ENCODE data around the gene PDCD4. TPM values are rescaled to one million over a fixed set of nuclear protein-coding genes. Genes with fewer than 3 reads are reported as not detected.

Gene PDCD4
- total and polyA plus RNA-seq, 2 of the 13 experiments (the other 11 are each of a cell fraction or from before 2014, with no cell fraction given) = 22.8 to 56.2 TPM

DNA sequence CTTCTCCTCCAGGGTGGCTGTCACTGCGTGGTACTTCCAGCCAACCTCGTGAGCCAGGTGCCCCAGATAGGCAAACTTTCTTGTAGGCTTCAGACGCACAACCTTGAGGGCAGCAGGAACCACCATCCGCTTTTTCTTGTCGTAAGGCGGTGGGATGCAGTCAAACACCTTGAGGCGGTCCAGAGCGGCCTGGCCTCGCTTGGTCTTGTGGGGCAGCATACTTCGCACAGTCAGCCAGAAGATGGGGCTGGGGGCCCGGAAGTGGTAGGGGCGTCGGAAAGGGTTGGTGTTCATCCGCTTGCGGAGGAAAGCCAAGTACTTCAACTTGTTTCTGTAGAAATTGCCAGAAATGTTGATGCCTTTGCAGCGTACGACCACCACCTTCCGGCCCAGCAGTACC lies 65.0 kb downstream of the PDCD4 start:
- H3K4me2 ChIP-seq (ENCODE audit: low read depth, low read length) = no peak overlapping the region
- intact Hi-C loops (cut with micrococcal nuclease; ENCODE audit: unreplicated experiment) (no loop called here), in situ Hi-C loops (cut with HindIII; ENCODE audit: extremely low pct_ligation_motif_present, low pct_unique_long_range_greater_than_20kb) (no loop called here)
- H3K9ac ChIP-seq (ENCODE audit: insufficient read depth, low read depth, low read length) = no peak overlapping the region
- H3K4me1 ChIP-seq (ENCODE audit: insufficient read depth, low read length) = no peaks in the 10 kb centered on the region
- H3K79me2 ChIP-seq (ENCODE audit: insufficient read depth, low read length) = peaks cover 76% of the 10 kb centered on the region
- ChIA-PET CTCF (ENCODE audit: low intra/inter-chr PET ratio, low total read pairs) (no interaction called here), POLR2A (no interaction called here)
- H3K4me3 ChIP-seq (replicated peaks in 1 of 3; ENCODE audit: insufficient read depth in 1 of 3, low read depth in 2 of 3, low read length in 3 of 3) = no peak overlapping the region
- no peak overlapping the region for H2AFZ ChIP-seq (ENCODE audit: low read length)
- DNase-seq (ENCODE audit: low spot score) = no peak
- no peaks in the 10 kb centered on the region for H3K27me3 ChIP-seq (ENCODE audit: control insufficient read depth in 1 of 2, insufficient read depth in 2 of 2, low read length in 2 of 2)
- no peak for ATAC-seq
- no peaks in the 10 kb centered on the region; a peak in 2 of 5 replicates for H3K36me3 ChIP-seq (replicated peaks in 1 of 2; ENCODE audit: control insufficient read depth in 1 of 2, insufficient read depth in 2 of 2, low read length in 2 of 2)
- no peaks in the 10 kb centered on the region for H3K9me3 ChIP-seq (ENCODE audit: low read length)
- no peak for FAIRE-seq
- WGBS (ENCODE audit: low lambda C conversion rate) = 95% methylated on average over 13 of the region's 18 CpGs
- peaks cover 11% of the 10 kb centered on the region; the same call in 1 of the 2 replicates for H4K20me1 ChIP-seq (ENCODE audit: insufficient read depth, low read length)
- no peak overlapping the region for H3K27ac ChIP-seq (ENCODE audit: extremely low read length, insufficient read depth, low read length)
- BruUV-seq (replicated peaks) = no TSS peak
- TF ChIP-seq ZNF510 (CRISPR knock-in tag; IDR thresholded peaks at IDR 0.05; ENCODE audit: low read depth) (no peak), ZEB1 (IDR thresholded peaks at IDR 0.05; ENCODE audit: insufficient replicate concordance, low read depth) (no peak), ZNF484 (CRISPR knock-in tag; IDR thresholded peaks at IDR 0.05; ENCODE audit: borderline replicate concordance, low read depth) (no peak), ZNF589 (CRISPR knock-in tag; conservative IDR thresholded peaks at IDR 0.05) (no peak), MAF1 (CRISPR knock-in tag; IDR thresholded peaks at IDR 0.05; ENCODE audit: borderline replicate concordance) (no peak), RNF219 (CRISPR knock-in tag; IDR thresholded peaks at IDR 0.05) (no peak), HOXA9 (CRISPR knock-in tag; IDR thresholded peaks at IDR 0.05; ENCODE audit: borderline replicate concordance) (no peak), ZSCAN30 (CRISPR knock-in tag; IDR thresholded peaks at IDR 0.05) (no peak), ZFP1 (CRISPR knock-in tag; IDR thresholded peaks at IDR 0.05) (no peak), AHR (CRISPR knock-in tag; IDR thresholded peaks at IDR 0.05) (no peak), SRSF9 (IDR thresholded peaks at IDR 0.05; ENCODE audit: borderline replicate concordance, insufficient read depth, low read depth, low read length, poor library complexity, severe bottlenecking) (no peak), ZNF354B (CRISPR knock-in tag; IDR thresholded peaks at IDR 0.05) (no peak), ZSCAN31 (CRISPR knock-in tag; IDR thresholded peaks at IDR 0.05; ENCODE audit: low read depth) (no peak), ZNF670 (CRISPR knock-in tag; IDR thresholded peaks at IDR 0.05; ENCODE audit: borderline replicate concordance) (no peak), RAD21 (CRISPR knock-in tag; IDR thresholded peaks at IDR 0.05) (no peak)
- TF ChIP-seq, protein P1, sequence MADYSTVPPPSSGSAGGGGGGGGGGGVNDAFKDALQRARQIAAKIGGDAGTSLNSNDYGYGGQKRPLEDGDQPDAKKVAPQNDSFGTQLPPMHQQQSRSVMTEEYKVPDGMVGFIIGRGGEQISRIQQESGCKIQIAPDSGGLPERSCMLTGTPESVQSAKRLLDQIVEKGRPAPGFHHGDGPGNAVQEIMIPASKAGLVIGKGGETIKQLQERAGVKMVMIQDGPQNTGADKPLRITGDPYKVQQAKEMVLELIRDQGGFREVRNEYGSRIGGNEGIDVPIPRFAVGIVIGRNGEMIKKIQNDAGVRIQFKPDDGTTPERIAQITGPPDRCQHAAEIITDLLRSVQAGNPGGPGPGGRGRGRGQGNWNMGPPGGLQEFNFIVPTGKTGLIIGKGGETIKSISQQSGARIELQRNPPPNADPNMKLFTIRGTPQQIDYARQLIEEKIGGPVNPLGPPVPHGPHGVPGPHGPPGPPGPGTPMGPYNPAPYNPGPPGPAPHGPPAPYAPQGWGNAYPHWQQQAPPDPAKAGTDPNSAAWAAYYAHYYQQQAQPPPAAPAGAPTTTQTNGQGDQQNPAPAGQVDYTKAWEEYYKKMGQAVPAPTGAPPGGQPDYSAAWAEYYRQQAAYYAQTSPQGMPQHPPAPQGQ (CRISPR knock-in tag; IDR thresholded peaks at IDR 0.05; ENCODE audit: borderline replicate concordance) = no peak
- TF ChIP-seq, protein P2, sequence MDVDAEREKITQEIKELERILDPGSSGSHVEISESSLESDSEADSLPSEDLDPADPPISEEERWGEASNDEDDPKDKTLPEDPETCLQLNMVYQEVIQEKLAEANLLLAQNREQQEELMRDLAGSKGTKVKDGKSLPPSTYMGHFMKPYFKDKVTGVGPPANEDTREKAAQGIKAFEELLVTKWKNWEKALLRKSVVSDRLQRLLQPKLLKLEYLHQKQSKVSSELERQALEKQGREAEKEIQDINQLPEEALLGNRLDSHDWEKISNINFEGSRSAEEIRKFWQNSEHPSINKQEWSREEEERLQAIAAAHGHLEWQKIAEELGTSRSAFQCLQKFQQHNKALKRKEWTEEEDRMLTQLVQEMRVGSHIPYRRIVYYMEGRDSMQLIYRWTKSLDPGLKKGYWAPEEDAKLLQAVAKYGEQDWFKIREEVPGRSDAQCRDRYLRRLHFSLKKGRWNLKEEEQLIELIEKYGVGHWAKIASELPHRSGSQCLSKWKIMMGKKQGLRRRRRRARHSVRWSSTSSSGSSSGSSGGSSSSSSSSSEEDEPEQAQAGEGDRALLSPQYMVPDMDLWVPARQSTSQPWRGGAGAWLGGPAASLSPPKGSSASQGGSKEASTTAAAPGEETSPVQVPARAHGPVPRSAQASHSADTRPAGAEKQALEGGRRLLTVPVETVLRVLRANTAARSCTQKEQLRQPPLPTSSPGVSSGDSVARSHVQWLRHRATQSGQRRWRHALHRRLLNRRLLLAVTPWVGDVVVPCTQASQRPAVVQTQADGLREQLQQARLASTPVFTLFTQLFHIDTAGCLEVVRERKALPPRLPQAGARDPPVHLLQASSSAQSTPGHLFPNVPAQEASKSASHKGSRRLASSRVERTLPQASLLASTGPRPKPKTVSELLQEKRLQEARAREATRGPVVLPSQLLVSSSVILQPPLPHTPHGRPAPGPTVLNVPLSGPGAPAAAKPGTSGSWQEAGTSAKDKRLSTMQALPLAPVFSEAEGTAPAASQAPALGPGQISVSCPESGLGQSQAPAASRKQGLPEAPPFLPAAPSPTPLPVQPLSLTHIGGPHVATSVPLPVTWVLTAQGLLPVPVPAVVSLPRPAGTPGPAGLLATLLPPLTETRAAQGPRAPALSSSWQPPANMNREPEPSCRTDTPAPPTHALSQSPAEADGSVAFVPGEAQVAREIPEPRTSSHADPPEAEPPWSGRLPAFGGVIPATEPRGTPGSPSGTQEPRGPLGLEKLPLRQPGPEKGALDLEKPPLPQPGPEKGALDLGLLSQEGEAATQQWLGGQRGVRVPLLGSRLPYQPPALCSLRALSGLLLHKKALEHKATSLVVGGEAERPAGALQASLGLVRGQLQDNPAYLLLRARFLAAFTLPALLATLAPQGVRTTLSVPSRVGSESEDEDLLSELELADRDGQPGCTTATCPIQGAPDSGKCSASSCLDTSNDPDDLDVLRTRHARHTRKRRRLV (CRISPR knock-in tag; IDR thresholded peaks at IDR 0.05) = no peak
